ENCODE measurements around the gene NR2F1-AS1. TPM values are rescaled to one million over a fixed set of nuclear protein-coding genes. Genes with fewer than 3 reads are reported as not detected.

NR2F1-AS1 gene
- polyA plus RNA-seq, 3 donors = not detected

GRCh38 chr5:93623153-93623552 lies 42.1 kb upstream of the NR2F1-AS1 start:
- Histone ChIP-seq H3K79me2 (ENCODE audit: insufficient read depth, low read length) (no peaks in the 10 kb centered on the region), H2AFZ (ENCODE audit: insufficient read depth, low read depth, low read length, poor library complexity, severe bottlenecking) (no peak overlapping the region), H3K4me1 (ENCODE audit: control insufficient read depth in 1 of 2, insufficient read depth in 2 of 2, low read length in 2 of 2) (peaks cover 10 to 15% of the 10 kb centered on the region in 2 donors), H3K27ac (ENCODE audit: low read depth in 1 of 2, low read length in 2 of 2) (no peak overlapping the region), H4K20me1 (ENCODE audit: insufficient read depth, low read length) (no peaks in the 10 kb centered on the region), H3K9me3 (replicated peaks in 1 of 2; ENCODE audit: control insufficient read depth in 1 of 2, insufficient read depth in 1 of 2, low read length in 2 of 2) (peaks cover 3 to 4% of the 10 kb centered on the region in 2 donors), H3K36me3 (replicated peaks in 1 of 2; ENCODE audit: control insufficient read depth in 1 of 2, insufficient read depth in 2 of 2, low read length in 2 of 2) (no peaks in the 10 kb centered on the region), H3K9ac (ENCODE audit: insufficient read depth, low read length, poor library complexity, severe bottlenecking) (no peak overlapping the region), H3K27me3 (ENCODE audit: control insufficient read depth in 2 of 2, insufficient read depth in 2 of 2, low read length in 2 of 2) (peaks cover 28 to 56% of the 10 kb centered on the region in 2 donors), H3K4me3 (replicated peaks in 1 of 3; ENCODE audit: low read depth in 2 of 3, low read length in 3 of 3) (no peak overlapping the region), H3K4me2 (replicated peaks; ENCODE audit: extremely low read depth, low read length, poor library complexity, severe bottlenecking) (no peak overlapping the region)
- peaks cover 0 to 8% (median 4%) of the 10 kb centered on the region in 7 donors for H3K9me3 Mint-ChIP-seq
- no peak overlapping the region for H3K27ac Mint-ChIP-seq
- peaks cover 18% of the 10 kb centered on the region for H3K4me1 Mint-ChIP-seq
- WGBS (ENCODE audit: insufficient coverage) = 79% methylated on average over 2 of the region's 4 CpGs
- TF ChIP-seq CTCF (IDR thresholded peaks at IDR 0.05) = no peak
- peaks cover 7 to 15% of the 10 kb centered on the region in 2 donors for H3K36me3 Mint-ChIP-seq
- peak overlapping the region in 1 of 2 donors; percentile 11 for H3K4me3 Mint-ChIP-seq
- intact Hi-C loops (cut with micrococcal nuclease) = no loop called here
- H3K27me3 Mint-ChIP-seq (ENCODE audit: low read depth in 3 of 3) = peaks cover 34 to 47% (median 36%) of the 10 kb centered on the region in 3 donors
- no peak for DNase-seq

DNA sequence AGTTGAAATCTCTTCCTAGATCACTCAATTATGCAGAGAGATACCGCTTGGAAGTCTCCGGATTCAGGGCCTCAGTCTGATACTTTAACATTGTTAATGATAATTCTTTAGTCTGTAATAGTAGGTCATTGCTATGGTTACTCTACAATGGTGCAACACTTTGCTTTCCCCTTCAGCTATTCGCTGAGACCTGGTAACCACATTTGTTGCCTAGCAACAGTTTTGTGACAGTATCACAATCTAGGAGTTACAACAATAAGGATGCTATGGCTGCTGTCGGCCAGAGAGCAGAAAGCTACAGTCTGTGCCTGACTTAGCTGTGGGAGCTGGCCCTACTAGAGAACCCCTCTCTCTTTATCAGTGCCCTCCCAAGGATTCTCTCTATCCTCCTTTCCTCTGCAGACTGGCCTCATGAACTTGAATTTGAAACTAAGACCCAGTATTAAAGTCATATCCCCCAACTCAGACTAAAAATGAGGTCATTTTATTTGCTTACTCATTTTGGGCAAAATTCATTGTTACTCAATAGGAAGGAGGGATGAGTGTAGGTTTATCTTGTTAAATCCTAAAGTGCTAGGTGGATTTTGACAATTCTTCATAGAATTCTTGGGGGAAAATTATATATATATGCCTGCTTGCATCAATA lies 41.3 kb upstream of the NR2F1-AS1 start:
- Mint-ChIP-seq H3K27ac (peak overlapping the region in 1 of 7 donors; percentile 73), H3K9me3 (peaks cover 0 to 8% (median 4%) of the 10 kb centered on the region in 7 donors), H3K27me3 (ENCODE audit: low read depth in 3 of 3) (peaks cover 34 to 45% (median 37%) of the 10 kb centered on the region in 3 donors), H3K36me3 (peaks cover 7 to 15% of the 10 kb centered on the region in 2 donors), H3K4me3 (peak overlapping the region in 1 of 2 donors; percentile 78), H3K4me1 (peaks cover 18% of the 10 kb centered on the region)
- no peak overlapping the region for H3K27ac ChIP-seq (ENCODE audit: low read depth in 1 of 2, low read length in 2 of 2)
- peak; percentile 23 to 53 (median 42) for DNase-seq
- no peak overlapping the region for H3K4me3 ChIP-seq (replicated peaks in 1 of 3; ENCODE audit: low read depth in 2 of 3, low read length in 3 of 3)
- H3K4me1 ChIP-seq (ENCODE audit: control insufficient read depth in 1 of 2, insufficient read depth in 2 of 2, low read length in 2 of 2) = peaks cover 10 to 15% of the 10 kb centered on the region in 2 donors
- H4K20me1 ChIP-seq (ENCODE audit: insufficient read depth, low read length) = no peaks in the 10 kb centered on the region
- 86% methylated on average over 1 of the region's 4 CpGs for WGBS (ENCODE audit: insufficient coverage)
- peaks cover 3 to 4% of the 10 kb centered on the region in 2 donors for H3K9me3 ChIP-seq (replicated peaks in 1 of 2; ENCODE audit: control insufficient read depth in 1 of 2, insufficient read depth in 1 of 2, low read length in 2 of 2)
- H3K36me3 ChIP-seq (replicated peaks in 1 of 2; ENCODE audit: control insufficient read depth in 1 of 2, insufficient read depth in 2 of 2, low read length in 2 of 2) = no peaks in the 10 kb centered on the region
- H3K9ac ChIP-seq (ENCODE audit: insufficient read depth, low read length, poor library complexity, severe bottlenecking) = no peak overlapping the region
- intact Hi-C loops (cut with micrococcal nuclease) = no loop called here
- H3K27me3 ChIP-seq (ENCODE audit: control insufficient read depth in 2 of 2, insufficient read depth in 2 of 2, low read length in 2 of 2) = peaks cover 28 to 58% of the 10 kb centered on the region in 2 donors
- TF ChIP-seq CTCF (IDR thresholded peaks at IDR 0.05) = no peak
- H3K79me2 ChIP-seq (ENCODE audit: insufficient read depth, low read length) = no peaks in the 10 kb centered on the region
- no peak overlapping the region for H3K4me2 ChIP-seq (replicated peaks; ENCODE audit: extremely low read depth, low read length, poor library complexity, severe bottlenecking)
- no peak overlapping the region for H2AFZ ChIP-seq (ENCODE audit: insufficient read depth, low read depth, low read length, poor library complexity, severe bottlenecking)
